ENCODE data around the gene MCM9. TPM values are rescaled to one million over a fixed set of nuclear protein-coding genes. Genes with fewer than 3 reads are reported as not detected.

MCM9 gene
- total and polyA plus RNA-seq, 7 donors: 1.6 to 5.6 (median 4.6) TPM

DNA sequence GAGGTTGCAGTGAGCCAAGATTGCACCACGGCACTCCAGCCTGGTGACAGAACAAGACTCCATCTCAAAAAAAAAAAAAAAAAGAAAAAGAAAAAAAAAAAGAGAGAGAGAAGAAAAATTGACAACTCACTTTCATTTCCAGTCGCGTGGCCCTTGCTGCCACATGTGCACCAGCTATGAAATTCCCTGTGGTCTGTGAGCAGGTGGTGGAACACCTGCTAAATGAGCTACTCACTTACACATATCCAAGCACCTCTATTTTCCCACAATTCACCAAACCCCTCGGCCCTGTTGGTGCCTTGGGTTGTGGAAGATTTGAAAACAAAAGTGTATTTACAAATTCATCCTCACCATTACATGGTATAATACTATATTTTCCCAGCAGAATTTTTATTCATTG, 146.3 kb downstream of the MCM9 start:
- WGBS, 3 donors: 78 to 82% (median 79%) methylated on average over 4 of the region's 4 CpGs
- DNase-seq (no peak), ATAC-seq (no peak)
- Histone ChIP-seq H3K9me3 (no peaks in the 10 kb centered on the region), H3K4me3 (no peak overlapping the region), H3K27me3 (ENCODE audit: insufficient read depth in 3 of 3, low read length in 2 of 3) (no peaks in the 10 kb centered on the region), H3K36me3 (ENCODE audit: insufficient read depth in 1 of 2, low read depth in 1 of 2) (no peaks in the 10 kb centered on the region), H3K4me1 (no peaks in the 10 kb centered on the region), H3K27ac (no peak overlapping the region)
- TF ChIP-seq, protein P1, sequence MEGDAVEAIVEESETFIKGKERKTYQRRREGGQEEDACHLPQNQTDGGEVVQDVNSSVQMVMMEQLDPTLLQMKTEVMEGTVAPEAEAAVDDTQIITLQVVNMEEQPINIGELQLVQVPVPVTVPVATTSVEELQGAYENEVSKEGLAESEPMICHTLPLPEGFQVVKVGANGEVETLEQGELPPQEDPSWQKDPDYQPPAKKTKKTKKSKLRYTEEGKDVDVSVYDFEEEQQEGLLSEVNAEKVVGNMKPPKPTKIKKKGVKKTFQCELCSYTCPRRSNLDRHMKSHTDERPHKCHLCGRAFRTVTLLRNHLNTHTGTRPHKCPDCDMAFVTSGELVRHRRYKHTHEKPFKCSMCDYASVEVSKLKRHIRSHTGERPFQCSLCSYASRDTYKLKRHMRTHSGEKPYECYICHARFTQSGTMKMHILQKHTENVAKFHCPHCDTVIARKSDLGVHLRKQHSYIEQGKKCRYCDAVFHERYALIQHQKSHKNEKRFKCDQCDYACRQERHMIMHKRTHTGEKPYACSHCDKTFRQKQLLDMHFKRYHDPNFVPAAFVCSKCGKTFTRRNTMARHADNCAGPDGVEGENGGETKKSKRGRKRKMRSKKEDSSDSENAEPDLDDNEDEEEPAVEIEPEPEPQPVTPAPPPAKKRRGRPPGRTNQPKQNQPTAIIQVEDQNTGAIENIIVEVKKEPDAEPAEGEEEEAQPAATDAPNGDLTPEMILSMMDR (IDR thresholded peaks at IDR 0.05): no peak
- intact Hi-C loops (cut with DNase I): loop anchor here in 1 of 2 donors (10.0 kb wide), 1 partner anchor 504 kb away; no protein-coding TSS in a partner anchor

DNA sequence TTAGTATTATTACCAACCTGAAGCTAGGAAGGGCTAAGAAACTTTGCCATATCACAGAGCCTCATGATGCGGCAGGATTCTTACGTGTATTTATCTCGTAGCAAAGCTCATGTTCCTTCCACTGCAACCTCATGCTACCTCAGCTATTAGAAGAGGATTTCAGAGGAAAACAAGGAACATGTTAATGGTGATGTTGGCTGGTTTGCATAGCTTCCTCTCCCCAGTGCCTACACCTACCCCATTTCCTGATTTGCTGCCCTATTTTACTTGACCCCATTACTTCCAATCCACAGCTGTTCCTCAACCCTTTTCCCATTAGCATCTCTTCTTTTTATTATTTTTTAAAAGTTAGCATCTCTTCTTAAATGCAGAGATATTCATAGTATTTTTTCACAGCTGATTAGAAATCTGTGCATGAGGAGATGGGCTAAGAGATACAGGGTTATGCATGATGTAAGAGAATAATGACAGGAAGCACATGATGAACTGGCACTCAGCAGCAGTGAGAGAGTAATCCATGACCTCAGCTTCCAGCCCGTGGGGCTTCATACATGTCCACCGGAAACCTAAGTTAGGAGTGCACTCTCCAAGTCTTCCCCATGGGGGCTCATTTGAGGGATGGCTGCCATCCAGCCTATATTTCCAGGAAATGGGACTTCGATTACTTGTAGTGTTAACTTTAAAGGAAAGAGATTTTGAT, 147.1 kb downstream of the MCM9 start:
- Histone ChIP-seq H3K4me3 (no peak overlapping the region), H3K4me1 (no peaks in the 10 kb centered on the region), H3K36me3 (ENCODE audit: insufficient read depth in 1 of 2, low read depth in 1 of 2) (no peaks in the 10 kb centered on the region), H3K27ac (no peak overlapping the region), H3K27me3 (ENCODE audit: insufficient read depth in 3 of 3, low read length in 2 of 3) (no peaks in the 10 kb centered on the region), H3K9me3 (no peaks in the 10 kb centered on the region)
- DNase-seq (no peak), ATAC-seq (peak in 3 of 4 donors; percentile 37 to 51 (median 42))
- intact Hi-C loops (cut with DNase I): loop anchor here in 1 of 2 donors (10.0 kb wide), 1 partner anchor 503 kb away; no protein-coding TSS in a partner anchor
- TF ChIP-seq, protein P1 (IDR thresholded peaks at IDR 0.05): no peak
- 60 to 64% (median 60%) methylated on average over 6 of the region's 6 CpGs for WGBS, 3 donors

DNA sequence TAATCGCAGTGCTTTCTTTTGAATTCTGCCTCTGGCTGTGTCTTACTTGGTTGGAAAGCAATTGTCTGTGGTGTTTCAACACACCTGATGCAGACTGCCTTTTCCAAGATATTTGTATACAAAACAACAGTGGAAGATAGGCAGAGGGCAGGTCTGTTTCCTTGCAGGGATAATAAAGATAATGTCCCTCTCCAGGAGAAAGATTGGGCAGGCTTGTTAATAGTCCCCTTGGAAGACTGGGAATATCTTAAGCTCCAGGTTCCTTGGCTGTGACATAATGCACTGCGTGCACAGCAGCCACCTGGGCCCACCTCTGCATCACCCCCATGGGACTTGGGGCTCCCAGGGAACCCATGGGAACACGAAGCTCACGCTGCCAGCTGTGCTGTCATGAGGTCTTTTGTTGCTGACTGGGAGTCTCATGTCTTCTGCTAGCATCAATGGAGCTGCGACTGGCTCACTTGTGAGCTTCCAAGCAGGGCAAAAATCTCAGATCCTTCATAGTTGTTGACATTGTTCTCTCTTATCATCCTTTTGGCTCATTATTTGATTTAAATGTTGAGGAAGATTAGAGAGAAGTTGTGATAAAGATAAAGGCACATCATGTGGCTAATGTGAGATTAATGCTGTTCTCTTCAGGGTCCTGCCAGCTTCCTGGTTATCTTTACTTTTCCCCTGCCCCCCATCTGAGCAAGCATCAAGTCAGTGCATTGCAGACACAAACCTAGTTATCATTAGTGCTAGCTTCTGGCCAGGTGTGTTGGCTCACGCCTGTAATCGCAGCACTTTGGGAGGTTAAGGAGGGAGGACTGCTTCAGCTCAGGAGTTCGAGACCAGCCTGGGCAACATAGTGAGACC, 148.1 kb downstream of the MCM9 start:
- ATAC-seq (no peak), DNase-seq (no peak)
- no peak overlapping the region for H3K4me3 ChIP-seq
- 87 to 91% (median 88%) methylated on average over 8 of the region's 8 CpGs for WGBS, 3 donors
- no peaks in the 10 kb centered on the region for H3K9me3 ChIP-seq
- no peaks in the 10 kb centered on the region for H3K4me1 ChIP-seq
- intact Hi-C loops (cut with DNase I): loop anchor here in 1 of 2 donors (10.0 kb wide), 1 partner anchor 502 kb away; no protein-coding TSS in a partner anchor
- no peaks in the 10 kb centered on the region for H3K27me3 ChIP-seq (ENCODE audit: insufficient read depth in 3 of 3, low read length in 2 of 3)
- no peak overlapping the region for H3K27ac ChIP-seq
- H3K36me3 ChIP-seq (ENCODE audit: insufficient read depth in 1 of 2, low read depth in 1 of 2): no peaks in the 10 kb centered on the region
- TF ChIP-seq, protein P1 (IDR thresholded peaks at IDR 0.05): no peak

DNA sequence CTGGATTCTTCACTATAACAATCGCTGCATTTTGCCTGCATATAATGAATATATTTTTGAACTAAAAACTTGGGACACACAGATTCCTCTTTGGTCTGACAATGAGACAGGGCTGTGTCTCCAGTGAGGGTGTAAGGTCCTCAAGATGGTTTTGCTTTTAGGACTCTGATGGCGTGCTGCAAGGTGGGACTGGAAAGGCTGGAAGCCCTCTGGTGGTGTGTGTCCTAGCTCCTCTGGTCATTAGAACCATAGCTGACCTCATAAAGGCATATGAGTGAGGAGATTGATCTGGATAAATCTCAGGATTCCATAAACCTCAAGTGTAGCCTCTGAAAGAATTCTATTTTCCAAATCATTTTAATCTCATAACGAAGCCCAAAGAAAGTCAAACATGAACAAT, 149.4 kb downstream of the MCM9 start:
- no peak for ATAC-seq

More for the DNA sequence above, 149.4 kb downstream of the MCM9 start:
- intact Hi-C loops (cut with DNase I): loop anchor here in 1 of 2 donors (10.0 kb wide), 1 partner anchor 501 kb away; no protein-coding TSS in a partner anchor
- H3K36me3 ChIP-seq (ENCODE audit: insufficient read depth in 1 of 2, low read depth in 1 of 2): no peaks in the 10 kb centered on the region
- no peak for DNase-seq
- no peaks in the 10 kb centered on the region for H3K9me3 ChIP-seq
- H3K4me1 ChIP-seq: no peaks in the 10 kb centered on the region
- TF ChIP-seq, protein P1 (IDR thresholded peaks at IDR 0.05): no peak
- no peaks in the 10 kb centered on the region for H3K27me3 ChIP-seq (ENCODE audit: insufficient read depth in 3 of 3, low read length in 2 of 3)
- WGBS, 3 donors: 95 to 97% (median 96%) methylated on average over 3 of the region's 3 CpGs
- no peak overlapping the region for H3K27ac ChIP-seq
- no peak overlapping the region for H3K4me3 ChIP-seq

Measured in psoas muscle (tissue), 8 donors.